HG03439 (cell line): ENCODE results near the gene MAPK8.

Experiments used
- ATAC-seq: cut with Tn5 transposase; IDR thresholded peaks from one replicate; pipeline ENCODE4 v1.9.1; 2021; ENCODE audit warnings: mild to moderate bottlenecking, moderate library complexity; ENCODE audit not compliant: unreplicated experiment

Gene MAPK8

GRCh38 chr10:48456808-48457761, 150.6 kb downstream of the MAPK8 start:
- ATAC-seq: no peak

DNA sequence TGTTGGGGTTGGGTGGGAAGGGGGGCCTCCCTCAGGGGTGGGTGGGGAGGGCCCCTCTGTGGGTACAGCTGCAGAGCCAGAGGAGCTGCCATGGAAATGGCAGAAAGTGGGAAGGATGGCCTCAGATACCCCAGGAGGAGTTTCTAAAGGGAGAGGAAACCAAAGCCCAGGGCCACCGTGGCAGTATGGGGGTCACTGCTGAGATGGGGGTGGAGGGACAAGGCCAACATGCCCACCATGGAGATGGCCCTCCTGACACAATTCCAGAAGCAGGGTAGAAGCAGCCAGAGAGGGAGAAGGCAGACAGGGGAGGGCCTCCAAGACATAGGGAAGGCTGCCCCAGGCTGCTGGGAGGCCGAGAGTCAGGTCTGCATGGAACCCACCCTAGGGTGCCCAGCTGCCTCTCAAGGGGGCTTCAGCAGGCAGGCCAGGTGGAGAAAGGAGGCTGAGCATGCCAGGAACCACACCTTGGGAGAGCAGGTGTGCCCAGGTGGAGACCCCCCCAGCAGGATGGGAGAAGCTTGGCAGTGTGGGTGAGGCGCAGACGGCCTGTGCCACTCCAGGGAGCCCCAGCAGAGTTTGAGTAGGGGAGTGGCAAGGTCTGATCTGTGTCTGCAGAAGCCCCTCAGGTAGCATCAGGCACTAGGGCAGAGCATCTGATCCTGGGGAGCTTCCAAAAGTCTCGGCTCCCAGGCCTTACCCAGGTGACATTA, 151.6 kb downstream of the MAPK8 start:
- ATAC-seq: no peak

GRCh38 chr10:48458662-48459048, 152.2 kb downstream of the MAPK8 start:
- no peak for ATAC-seq

- no peak for ATAC-seq
Observed at GRCh38 chr10:48459270-48460150, 153.0 kb downstream of the MAPK8 start.

DNA sequence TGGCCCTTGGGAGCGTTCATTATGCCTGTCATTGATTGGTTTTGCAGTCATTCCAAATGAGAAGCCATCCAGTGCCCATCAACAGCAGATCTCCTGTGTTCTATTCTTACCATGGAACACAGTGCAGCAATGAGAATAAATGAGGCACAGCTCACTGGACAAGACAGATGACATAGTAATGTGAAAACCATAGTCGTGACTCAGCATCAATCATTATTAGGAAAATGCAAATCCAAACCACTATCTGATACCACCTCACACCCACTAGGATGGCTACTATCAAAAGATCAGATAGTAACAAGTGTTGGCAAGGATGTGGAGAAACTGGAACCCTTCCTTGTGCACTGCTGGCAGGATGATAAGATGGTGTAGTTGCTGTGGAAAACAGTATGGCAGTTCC, 153.7 kb downstream of the MAPK8 start:
- ATAC-seq: no peak

- ATAC-seq: no peak
Observed at GRCh38 chr10:48461623-48462481, 155.4 kb downstream of the MAPK8 start.

DNA sequence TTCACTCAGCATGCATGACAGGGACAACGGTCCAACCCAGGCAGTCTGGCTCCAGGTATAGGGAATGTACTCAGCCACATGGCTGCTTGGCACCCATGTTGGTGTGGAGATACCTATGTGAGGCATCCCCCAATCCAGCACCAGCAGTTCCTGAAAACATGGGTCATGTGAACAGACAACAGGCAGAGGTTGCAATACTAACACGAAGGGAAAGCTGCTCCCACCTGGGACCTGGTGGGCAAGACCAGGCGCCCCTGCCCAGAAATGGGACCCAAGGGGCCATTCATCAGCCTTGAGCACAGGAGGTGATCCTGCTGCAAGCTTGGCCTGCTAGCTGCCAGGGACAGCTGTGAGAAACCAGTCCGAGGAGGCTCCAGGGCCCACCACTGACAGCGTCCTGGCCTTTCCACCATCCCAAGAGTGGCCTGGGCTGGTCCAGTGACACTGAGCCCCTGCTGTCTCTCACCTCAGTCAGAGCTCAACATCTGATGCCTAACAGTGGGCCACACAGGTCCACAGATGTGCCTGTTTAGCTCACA, 156.1 kb downstream of the MAPK8 start:
- no peak for ATAC-seq

DNA sequence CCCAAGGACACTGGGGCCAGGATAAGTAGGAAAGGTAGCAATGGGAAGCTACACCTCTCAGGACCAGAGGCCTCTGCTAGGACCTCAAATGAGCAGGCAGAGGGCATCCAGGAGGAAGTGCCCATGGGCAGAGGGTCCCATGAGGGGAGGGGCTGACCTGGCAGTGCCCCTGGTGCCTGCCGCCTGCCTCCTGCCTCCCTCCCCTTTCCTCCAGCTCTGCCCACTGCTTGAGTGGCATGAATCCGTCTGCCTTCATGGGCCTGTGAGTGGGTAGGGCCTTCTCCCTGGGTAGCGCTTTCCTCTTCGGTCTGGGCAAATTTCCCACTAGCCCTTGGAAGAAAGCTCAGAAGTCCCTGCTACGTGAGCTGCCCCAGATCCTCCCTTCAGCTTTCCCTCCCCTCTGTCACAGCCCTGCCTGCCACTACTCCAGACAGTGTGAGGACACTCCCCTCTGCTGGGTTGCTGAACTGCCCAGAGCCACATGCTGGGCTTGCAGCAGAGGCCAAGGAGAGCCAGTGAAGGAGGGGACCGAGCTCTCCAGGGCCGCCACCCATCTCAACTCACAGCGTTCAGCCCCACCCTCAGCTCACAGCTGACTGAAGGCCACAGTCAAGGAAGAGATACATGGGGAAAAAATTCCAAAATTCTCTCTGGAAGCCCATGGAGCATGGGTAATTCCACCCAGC, 157.0 kb downstream of the MAPK8 start:
- no peak for ATAC-seq

DNA sequence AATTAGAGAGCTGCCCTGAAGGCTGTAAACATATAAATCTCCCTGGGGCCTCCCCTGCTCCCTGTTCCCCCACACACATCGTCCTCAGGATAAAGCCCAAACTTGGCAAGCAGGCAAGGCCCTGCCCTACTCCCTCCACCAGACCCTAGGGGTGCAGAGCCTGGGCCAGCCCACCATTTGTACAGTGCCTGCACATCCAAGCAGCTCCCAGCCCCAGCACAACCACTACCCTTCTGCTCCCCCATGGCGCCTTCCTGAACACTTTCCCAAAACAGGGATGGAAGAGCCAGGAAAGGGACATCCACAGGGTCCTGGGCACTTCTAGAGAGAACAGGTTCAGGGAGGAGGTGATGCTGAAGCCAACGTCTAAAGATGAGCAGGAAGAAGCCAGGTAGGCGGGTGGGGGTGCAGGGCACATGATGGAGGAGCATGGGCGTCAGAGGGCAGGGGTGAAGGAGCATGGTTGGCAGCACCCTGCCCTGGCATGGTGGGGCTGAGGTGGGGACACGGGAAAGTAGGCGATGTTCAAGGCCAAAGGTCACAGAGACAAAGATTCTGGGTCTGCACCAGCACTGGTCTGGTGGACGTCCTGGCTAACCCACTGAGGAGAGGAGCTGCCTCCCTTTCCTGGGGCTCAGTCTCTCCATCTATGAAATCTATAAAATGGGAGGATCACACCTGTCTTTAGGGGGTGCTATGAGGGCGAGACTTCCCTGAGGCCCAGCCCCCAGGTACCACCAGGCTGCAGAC, 157.8 kb downstream of the MAPK8 start:
- ATAC-seq: no peak

- no peak for ATAC-seq
Observed at GRCh38 chr10:48464871-48465736, 158.6 kb downstream of the MAPK8 start.

DNA sequence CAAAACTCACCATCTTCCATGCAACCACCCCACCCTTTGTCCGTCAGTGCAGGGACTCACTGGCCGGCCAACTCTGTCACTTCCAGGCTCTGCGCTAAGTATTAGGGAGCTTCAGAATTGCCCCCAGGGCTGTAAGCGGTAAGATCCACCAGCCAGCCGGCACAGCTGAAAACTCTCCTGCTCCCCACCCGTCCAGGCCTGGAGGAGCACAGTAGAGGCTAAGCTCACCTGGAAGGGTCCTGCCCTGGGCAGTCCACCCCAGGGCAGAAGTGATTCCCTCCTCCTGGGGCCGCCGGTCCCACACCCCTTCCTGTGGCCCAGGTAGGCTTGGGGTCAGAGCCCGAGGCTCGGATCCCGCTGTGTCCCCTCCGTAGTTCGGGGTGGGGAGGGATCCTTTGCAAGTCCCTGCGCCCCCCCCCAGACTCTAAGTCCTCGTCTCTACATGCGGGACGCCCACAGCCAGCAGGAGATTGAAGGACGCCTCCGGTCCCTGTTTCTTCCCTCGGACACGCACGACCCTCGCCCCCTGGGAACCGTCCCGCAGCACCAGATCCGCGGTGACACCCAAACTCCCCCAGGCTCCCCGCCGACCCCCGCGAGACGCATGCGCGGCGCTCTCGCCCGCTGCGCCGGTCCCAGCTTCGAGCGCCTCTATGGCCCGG, 159.5 kb downstream of the MAPK8 start:
- no peak for ATAC-seq

DNA sequence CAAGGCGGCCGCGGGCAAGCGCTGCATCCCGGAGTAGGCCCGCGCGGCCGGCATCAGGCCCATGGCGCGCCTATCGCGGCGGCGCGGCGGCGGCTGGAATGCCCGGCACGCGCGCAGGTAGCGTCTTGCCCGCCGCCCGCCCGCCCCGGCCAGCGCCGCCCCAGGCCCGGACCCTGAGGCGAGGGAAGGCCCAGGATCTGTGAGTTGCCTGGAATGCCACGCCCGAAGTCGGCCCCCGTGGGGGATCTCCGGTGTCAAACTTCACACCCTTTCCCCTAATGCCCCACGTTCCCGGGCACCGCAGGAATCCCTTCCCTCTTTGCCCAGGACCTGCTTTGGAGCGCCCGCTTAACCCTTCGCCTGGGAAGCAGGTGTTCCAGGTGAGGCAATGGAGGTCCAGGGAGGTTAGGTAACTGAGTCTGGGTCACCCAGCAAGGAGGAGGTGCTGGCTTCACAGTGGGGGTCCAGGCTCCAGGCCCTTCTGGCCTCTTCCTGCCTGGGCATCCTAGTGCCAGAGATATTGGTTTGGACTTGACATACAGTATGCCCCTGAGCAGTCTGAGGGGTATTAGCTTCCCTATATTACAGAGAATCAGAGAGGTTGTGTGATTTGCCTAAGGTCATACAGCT, 160.2 kb downstream of the MAPK8 start:
- ATAC-seq: no peak

- no peak for ATAC-seq
Observed at GRCh38 chr10:48467669-48468068, 161.2 kb downstream of the MAPK8 start.

GRCh38 chr10:48468130-48468790, 161.8 kb downstream of the MAPK8 start:
- no peak for ATAC-seq

DNA sequence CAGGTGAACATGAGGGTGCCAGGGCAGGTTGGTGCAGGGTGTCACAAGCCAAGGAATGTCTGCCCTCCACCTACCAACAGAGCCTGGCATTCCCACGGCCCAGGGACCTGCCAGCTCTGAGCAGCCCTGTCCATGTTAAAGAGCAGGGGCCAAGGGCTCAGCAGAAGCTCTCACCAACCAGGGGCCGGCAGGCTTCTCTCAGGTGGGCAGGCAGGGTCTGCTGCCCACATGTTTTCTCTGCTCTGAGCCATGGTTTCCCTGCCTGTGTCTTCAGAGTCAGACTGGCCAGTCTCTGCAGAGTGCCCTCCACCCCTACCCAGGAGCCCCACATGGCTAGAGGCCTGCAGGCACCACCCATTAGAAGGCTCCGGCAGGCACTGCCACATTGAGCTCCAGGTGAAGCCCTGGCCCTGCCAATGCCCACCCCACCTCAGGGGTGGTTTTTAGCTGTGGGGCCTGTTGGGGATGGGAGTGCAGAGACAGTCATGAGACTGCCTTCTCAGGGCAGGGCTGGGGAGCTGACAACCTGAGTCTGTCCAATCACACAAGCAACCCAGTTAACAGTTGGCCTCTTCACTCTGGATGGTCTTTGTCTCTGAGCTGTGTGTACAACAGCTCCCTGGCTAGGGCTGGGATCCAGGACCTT, 162.5 kb downstream of the MAPK8 start:
- no peak for ATAC-seq
